ENCODE results near the gene MLPH.

Gene MLPH

GRCh38 chr2:237472909-237473877, 13.9 kb upstream of the MLPH start:
- H3K4me3 ChIP-seq (ENCODE audit: low read depth, low read length): no peak overlapping the region
- TF ChIP-seq MYC (IDR thresholded peaks at IDR 0.05; ENCODE audit: low read depth, low read length) (no peak), CTCF (IDR thresholded peaks at IDR 0.05; ENCODE audit: low read depth, low read length) (no peak), POLR2A (IDR thresholded peaks at IDR 0.05; ENCODE audit: extremely low read depth, insufficient read length) (no peak), MAX (IDR thresholded peaks at IDR 0.05; ENCODE audit: low read depth, low read length) (no peak)

GRCh38 chr2:237473878-237474441, 13.1 kb upstream of the MLPH start:
- TF ChIP-seq MYC (IDR thresholded peaks at IDR 0.05; ENCODE audit: low read depth, low read length) (no peak), CTCF (IDR thresholded peaks at IDR 0.05; ENCODE audit: low read depth, low read length) (no peak), MAX (IDR thresholded peaks at IDR 0.05; ENCODE audit: low read depth, low read length) (no peak), POLR2A (IDR thresholded peaks at IDR 0.05; ENCODE audit: extremely low read depth, insufficient read length) (no peak)
- DNase-seq (ENCODE audit: low read depth): peak; percentile 25
- no peak overlapping the region for H3K4me3 ChIP-seq (ENCODE audit: low read depth, low read length)

More at GRCh38 chr2:237472909-237473877, 13.9 kb upstream of the MLPH start:
- DNase-seq (ENCODE audit: low read depth): no peak

GRCh38 chr2:237474442-237474911, 12.6 kb upstream of the MLPH start:
- DNase-seq (ENCODE audit: low read depth): no peak
- peak overlapping the region; percentile 54 for H3K4me3 ChIP-seq (ENCODE audit: low read depth, low read length)
- TF ChIP-seq POLR2A (IDR thresholded peaks at IDR 0.05; ENCODE audit: extremely low read depth, insufficient read length): no peak
- TF ChIP-seq MAX (IDR thresholded peaks at IDR 0.05; ENCODE audit: low read depth, low read length): no peak
- no peak for TF ChIP-seq MYC (IDR thresholded peaks at IDR 0.05; ENCODE audit: low read depth, low read length)

GRCh38 chr2:237474931-237475703, 11.9 kb upstream of the MLPH start:
- DNase-seq (ENCODE audit: low read depth): peak; percentile 83
- TF ChIP-seq POLR2A (IDR thresholded peaks at IDR 0.05; ENCODE audit: extremely low read depth, insufficient read length) (no peak), CTCF (IDR thresholded peaks at IDR 0.05; ENCODE audit: low read depth, low read length) (peak; percentile 57), MAX (IDR thresholded peaks at IDR 0.05; ENCODE audit: low read depth, low read length) (peak; percentile 23; the same call in 1 of the 2 replicates), MYC (IDR thresholded peaks at IDR 0.05; ENCODE audit: low read depth, low read length) (0 out of 2 replicates have a peak, but pooled peaks have one; percentile 7)
- peak overlapping the region; percentile 54 for H3K4me3 ChIP-seq (ENCODE audit: low read depth, low read length)

- H3K4me3 ChIP-seq (ENCODE audit: low read depth, low read length): no peak overlapping the region
- peak; percentile 33 for DNase-seq (ENCODE audit: low read depth)
- no peak for TF ChIP-seq MAX (IDR thresholded peaks at IDR 0.05; ENCODE audit: low read depth, low read length)
- TF ChIP-seq MYC (IDR thresholded peaks at IDR 0.05; ENCODE audit: low read depth, low read length): no peak
- TF ChIP-seq CTCF (IDR thresholded peaks at IDR 0.05; ENCODE audit: low read depth, low read length): no peak
- TF ChIP-seq POLR2A (IDR thresholded peaks at IDR 0.05; ENCODE audit: extremely low read depth, insufficient read length): no peak
Measured at GRCh38 chr2:237475704-237476141, 11.3 kb upstream of the MLPH start.

Data from NB4 (cell line).